Measurements from ENCODE around the gene FAM241A.
"Not testable (repeated sequence)": the region's sequence is repeated elsewhere in the genome, so short reads cannot be mapped to it uniquely, and the experiment has no call there.

FAM241A gene

GRCh38 chr4:112145326-112145789 is at the start of gene FAM241A:
Gene FAM241A (plus strand): TSS chr4:112145454. CDS start chr4:112145581, 127 bp downstream.
- Histone ChIP-seq H3K27me3 (ENCODE audit: control insufficient read depth, insufficient read depth, low read length) (peaks cover 35% of the 10 kb centered on the region), H3K36me3 (ENCODE audit: control insufficient read depth, insufficient read depth, low read length) (no peaks in the 10 kb centered on the region), H3K4me3 (ENCODE audit: low read depth, low read length) (peak within 1 kb of the TSS; percentile 75), H3K27ac (ENCODE audit: low read depth, low read length) (no peak within 1 kb of the TSS), H3K9ac (ENCODE audit: low read length) (peak within 1 kb of the TSS; percentile 29), H3K9me3 (ENCODE audit: control insufficient read depth, insufficient read depth, low read depth, low read length) (no peaks in the 10 kb centered on the region), H3K4me1 (ENCODE audit: control insufficient read depth, insufficient read depth, low read length) (no peaks in the 10 kb centered on the region)

- Histone ChIP-seq H3K4me3 (ENCODE audit: low read depth, low read length) (no peak overlapping the region), H3K36me3 (ENCODE audit: control insufficient read depth, insufficient read depth, low read length) (no peaks in the 10 kb centered on the region), H3K27ac (ENCODE audit: low read depth, low read length) (no peak overlapping the region), H3K4me1 (ENCODE audit: control insufficient read depth, insufficient read depth, low read length) (no peaks in the 10 kb centered on the region), H3K9ac (ENCODE audit: low read length) (no peak overlapping the region), H3K27me3 (ENCODE audit: control insufficient read depth, insufficient read depth, low read length) (no peaks in the 10 kb centered on the region), H3K9me3 (ENCODE audit: control insufficient read depth, insufficient read depth, low read depth, low read length) (no peaks in the 10 kb centered on the region)
Observed at GRCh38 chr4:112098841-112099530, 46.3 kb upstream of the FAM241A start.

DNA sequence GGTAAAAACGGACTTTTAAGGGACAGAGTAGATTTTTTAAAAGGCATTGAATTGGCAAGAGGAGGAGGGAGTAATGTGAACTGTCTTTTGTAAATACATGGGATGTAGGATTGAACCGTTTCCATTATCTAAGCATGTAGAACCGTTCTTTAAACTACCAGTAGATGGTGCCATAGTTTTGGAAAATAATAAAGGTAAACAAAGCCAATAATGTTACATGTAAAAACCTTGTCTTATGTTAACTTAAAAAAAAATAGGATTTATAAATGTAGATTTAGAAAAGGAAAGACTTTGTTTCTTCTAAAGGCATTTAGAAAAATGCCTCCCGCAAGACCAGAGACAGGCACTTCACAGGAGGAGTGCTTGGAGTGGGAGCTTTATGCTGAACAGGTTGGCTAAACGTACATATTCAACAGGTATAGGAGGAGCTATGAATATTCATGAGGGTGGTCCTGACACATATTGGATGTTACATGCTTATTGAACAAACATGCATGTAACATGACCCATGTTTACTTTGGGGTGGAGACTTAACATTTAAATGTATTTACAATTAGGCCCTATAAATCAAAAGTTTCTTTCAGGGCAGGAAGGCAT is 45.5 kb upstream of the FAM241A start:
- H3K9ac ChIP-seq (ENCODE audit: low read length): no peak overlapping the region
- no peaks in the 10 kb centered on the region for H3K27me3 ChIP-seq (ENCODE audit: control insufficient read depth, insufficient read depth, low read length)
- H3K27ac ChIP-seq (ENCODE audit: low read depth, low read length): no peak overlapping the region
- H3K4me1 ChIP-seq (ENCODE audit: control insufficient read depth, insufficient read depth, low read length): no peaks in the 10 kb centered on the region
- H3K36me3 ChIP-seq (ENCODE audit: control insufficient read depth, insufficient read depth, low read length): no peaks in the 10 kb centered on the region
- H3K4me3 ChIP-seq (ENCODE audit: low read depth, low read length): no peak overlapping the region
- no peaks in the 10 kb centered on the region for H3K9me3 ChIP-seq (ENCODE audit: control insufficient read depth, insufficient read depth, low read depth, low read length)

- H3K36me3 ChIP-seq (ENCODE audit: control insufficient read depth, insufficient read depth, low read length): no peaks in the 10 kb centered on the region
- no peak overlapping the region for H3K27ac ChIP-seq (ENCODE audit: low read depth, low read length)
- H3K4me1 ChIP-seq (ENCODE audit: control insufficient read depth, insufficient read depth, low read length): no peaks in the 10 kb centered on the region
- H3K9me3 ChIP-seq (ENCODE audit: control insufficient read depth, insufficient read depth, low read depth, low read length): no peaks in the 10 kb centered on the region
- no peak overlapping the region for H3K4me3 ChIP-seq (ENCODE audit: low read depth, low read length)
- no peak overlapping the region for H3K9ac ChIP-seq (ENCODE audit: low read length)
- H3K27me3 ChIP-seq (ENCODE audit: control insufficient read depth, insufficient read depth, low read length): no peaks in the 10 kb centered on the region
Observed at GRCh38 chr4:112102875-112103370, 42.3 kb upstream of the FAM241A start.

DNA sequence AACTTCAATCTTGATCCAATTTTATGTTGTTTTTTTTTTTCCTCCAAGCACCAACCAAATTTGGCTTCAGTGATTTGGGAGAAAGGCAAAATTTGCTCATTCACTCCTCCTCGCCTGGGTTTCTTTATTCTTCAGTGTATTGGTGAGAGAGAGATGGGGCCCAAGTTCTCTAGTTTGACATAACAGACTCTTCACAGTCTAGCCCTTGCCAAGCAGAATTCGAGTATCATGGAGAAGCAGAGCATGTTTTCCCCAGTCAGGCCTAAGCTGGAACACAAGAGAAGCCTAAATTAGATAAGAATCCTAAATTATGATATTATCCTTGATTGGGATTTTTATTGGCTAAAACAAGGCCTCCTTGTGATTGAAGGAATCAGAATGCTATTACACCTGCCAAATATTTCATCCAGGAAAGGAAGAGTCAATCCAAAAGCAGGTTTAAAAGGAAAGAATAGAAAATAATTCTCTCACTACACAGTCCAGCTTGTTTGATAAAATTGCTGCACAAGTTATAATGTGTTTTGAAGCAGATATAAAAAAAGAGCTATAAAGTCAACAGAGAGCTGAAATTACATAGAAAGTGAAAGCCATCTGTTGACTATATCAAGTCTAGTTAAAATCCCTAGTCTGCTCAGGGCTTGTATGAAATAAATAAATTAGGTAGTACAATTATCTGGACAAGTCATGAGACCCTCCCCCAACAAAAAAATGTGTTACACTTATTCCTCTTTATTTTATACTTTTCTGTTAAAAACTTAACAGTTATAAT is 39.9 kb upstream of the FAM241A start:
- Histone ChIP-seq H3K9me3 (ENCODE audit: control insufficient read depth, insufficient read depth, low read depth, low read length) (no peaks in the 10 kb centered on the region), H3K9ac (ENCODE audit: low read length) (no peak overlapping the region), H3K27me3 (ENCODE audit: control insufficient read depth, insufficient read depth, low read length) (no peaks in the 10 kb centered on the region), H3K36me3 (ENCODE audit: control insufficient read depth, insufficient read depth, low read length) (no peaks in the 10 kb centered on the region), H3K27ac (ENCODE audit: low read depth, low read length) (no peak overlapping the region), H3K4me3 (ENCODE audit: low read depth, low read length) (no peak overlapping the region), H3K4me1 (ENCODE audit: control insufficient read depth, insufficient read depth, low read length) (no peaks in the 10 kb centered on the region)

GRCh38 chr4:112109360-112110058 is 35.7 kb upstream of the FAM241A start:
- no peaks in the 10 kb centered on the region for H3K4me1 ChIP-seq (ENCODE audit: control insufficient read depth, insufficient read depth, low read length)
- no peaks in the 10 kb centered on the region for H3K27me3 ChIP-seq (ENCODE audit: control insufficient read depth, insufficient read depth, low read length)
- H3K4me3 ChIP-seq (ENCODE audit: low read depth, low read length): no peak overlapping the region
- H3K27ac ChIP-seq (ENCODE audit: low read depth, low read length): no peak overlapping the region
- no peaks in the 10 kb centered on the region for H3K9me3 ChIP-seq (ENCODE audit: control insufficient read depth, insufficient read depth, low read depth, low read length)
- H3K9ac ChIP-seq (ENCODE audit: low read length): no peak overlapping the region
- no peaks in the 10 kb centered on the region for H3K36me3 ChIP-seq (ENCODE audit: control insufficient read depth, insufficient read depth, low read length)

- Histone ChIP-seq H3K27me3 (ENCODE audit: control insufficient read depth, insufficient read depth, low read length) (no peaks in the 10 kb centered on the region), H3K36me3 (ENCODE audit: control insufficient read depth, insufficient read depth, low read length) (no peaks in the 10 kb centered on the region), H3K4me1 (ENCODE audit: control insufficient read depth, insufficient read depth, low read length) (no peaks in the 10 kb centered on the region), H3K4me3 (ENCODE audit: low read depth, low read length) (no peak overlapping the region), H3K27ac (ENCODE audit: low read depth, low read length) (no peak overlapping the region), H3K9me3 (ENCODE audit: control insufficient read depth, insufficient read depth, low read depth, low read length) (no peaks in the 10 kb centered on the region), H3K9ac (ENCODE audit: low read length) (no peak overlapping the region)
Observed at GRCh38 chr4:112110059-112110425, 35.2 kb upstream of the FAM241A start.

DNA sequence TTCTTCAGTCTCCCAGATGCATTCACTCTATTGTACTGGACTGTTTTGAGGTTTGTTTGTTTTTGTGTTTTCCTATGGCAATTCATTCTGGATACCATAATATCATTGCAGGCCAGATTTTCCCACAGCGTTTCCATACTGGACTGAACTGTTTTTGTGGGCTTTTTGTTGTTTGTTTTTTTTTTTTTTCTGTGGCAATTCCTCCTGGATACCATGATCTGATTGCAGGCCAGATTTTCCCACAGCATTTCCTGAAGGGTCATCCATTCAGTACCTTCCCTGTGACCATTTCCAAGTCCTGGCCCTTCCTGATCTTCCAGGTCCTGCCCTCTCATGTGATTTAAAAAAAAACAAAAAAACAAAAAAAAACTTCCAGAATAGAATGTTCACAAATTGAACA is 33.9 kb upstream of the FAM241A start:
- Histone ChIP-seq H3K4me3 (ENCODE audit: low read depth, low read length) (no peak overlapping the region), H3K9me3 (ENCODE audit: control insufficient read depth, insufficient read depth, low read depth, low read length) (no peaks in the 10 kb centered on the region), H3K9ac (ENCODE audit: low read length) (no peak overlapping the region), H3K4me1 (ENCODE audit: control insufficient read depth, insufficient read depth, low read length) (no peaks in the 10 kb centered on the region), H3K27me3 (ENCODE audit: control insufficient read depth, insufficient read depth, low read length) (no peaks in the 10 kb centered on the region), H3K27ac (ENCODE audit: low read depth, low read length) (no peak overlapping the region), H3K36me3 (ENCODE audit: control insufficient read depth, insufficient read depth, low read length) (no peaks in the 10 kb centered on the region)

DNA sequence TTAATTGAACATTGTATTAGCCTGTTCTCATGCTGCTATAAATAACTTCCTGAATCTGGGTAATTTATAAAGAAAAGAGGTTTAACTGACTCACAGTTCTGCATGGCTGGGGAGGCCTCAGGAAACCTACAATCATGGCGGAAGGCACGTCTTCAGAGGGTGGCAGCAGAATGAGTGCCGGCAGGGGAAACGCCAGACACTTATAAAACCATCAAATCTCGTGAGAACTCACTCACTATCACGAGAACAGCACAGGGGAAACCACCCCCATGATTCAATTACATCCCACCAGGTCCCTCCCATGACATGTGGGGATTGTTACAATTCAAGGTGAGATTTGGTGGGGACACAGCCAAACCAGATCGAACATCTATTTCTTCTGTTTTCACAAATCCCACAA is 33.2 kb upstream of the FAM241A start:
- not testable (repeated sequence) for H3K27ac ChIP-seq (ENCODE audit: low read depth, low read length); H3K36me3 ChIP-seq (ENCODE audit: control insufficient read depth, insufficient read depth, low read length); H3K4me3 ChIP-seq (ENCODE audit: low read depth, low read length); H3K9ac ChIP-seq (ENCODE audit: low read length); H3K9me3 ChIP-seq (ENCODE audit: control insufficient read depth, insufficient read depth, low read depth, low read length); H3K4me1 ChIP-seq (ENCODE audit: control insufficient read depth, insufficient read depth, low read length); H3K27me3 ChIP-seq (ENCODE audit: control insufficient read depth, insufficient read depth, low read length)

DNA sequence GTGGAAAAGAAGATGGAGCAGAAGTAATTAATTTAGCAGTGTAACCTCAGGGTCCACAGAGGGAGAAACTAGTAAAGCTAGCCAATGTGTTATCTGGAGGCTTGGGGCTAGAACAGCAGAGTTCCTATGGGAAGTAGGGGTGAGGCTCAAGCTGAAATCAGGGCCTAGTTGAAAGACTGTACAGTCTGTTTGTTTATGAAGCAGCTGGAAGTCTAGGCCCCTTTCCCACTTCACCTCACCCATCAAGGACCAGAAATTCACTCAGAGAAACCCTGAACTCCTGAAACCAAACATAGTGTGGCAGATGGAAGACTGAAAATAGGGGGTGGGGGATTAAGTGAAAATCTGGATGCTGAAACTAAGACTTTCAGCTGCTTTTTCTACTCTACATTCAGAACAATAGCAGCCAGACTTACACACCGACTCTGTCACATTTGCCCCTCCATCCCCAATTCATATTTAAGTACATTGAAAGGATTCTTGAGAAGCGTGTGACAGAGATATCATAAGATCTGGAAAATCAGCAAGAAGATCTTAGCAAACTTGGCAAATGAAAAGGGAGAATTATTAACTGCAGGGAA is 32.6 kb upstream of the FAM241A start:
- H3K9ac ChIP-seq (ENCODE audit: low read length): no peak overlapping the region
- no peak overlapping the region for H3K27ac ChIP-seq (ENCODE audit: low read depth, low read length)
- H3K36me3 ChIP-seq (ENCODE audit: control insufficient read depth, insufficient read depth, low read length): no peaks in the 10 kb centered on the region
- no peak overlapping the region for H3K4me3 ChIP-seq (ENCODE audit: low read depth, low read length)
- H3K27me3 ChIP-seq (ENCODE audit: control insufficient read depth, insufficient read depth, low read length): no peaks in the 10 kb centered on the region
- H3K4me1 ChIP-seq (ENCODE audit: control insufficient read depth, insufficient read depth, low read length): no peaks in the 10 kb centered on the region
- H3K9me3 ChIP-seq (ENCODE audit: control insufficient read depth, insufficient read depth, low read depth, low read length): no peaks in the 10 kb centered on the region
